NCI-H748 (cell line): ENCODE measurements around the gene TBC1D5.

Experiments used
- DNase-seq: peaks from one replicate; lab custom pipeline; 2025; ENCODE audit not compliant: unreplicated experiment; lab: John Stamatoyannopoulos, UW

TBC1D5 gene

GRCh38 chr3:17602126-17602525 is 140.3 kb downstream of the TBC1D5 start:
- no peak for DNase-seq

- DNase-seq = no peak
Measured at GRCh38 chr3:17592956-17593355, 149.5 kb downstream of the TBC1D5 start.

- no peak for DNase-seq
Measured at GRCh38 chr3:17590465-17590864, 152.0 kb downstream of the TBC1D5 start.

- no peak for DNase-seq
Measured at GRCh38 chr3:17589888-17590287, 152.5 kb downstream of the TBC1D5 start.

GRCh38 chr3:17588422-17588821 is 154.0 kb downstream of the TBC1D5 start:
- DNase-seq = no peak

- no peak for DNase-seq
Measured at GRCh38 chr3:17585394-17586325, 156.8 kb downstream of the TBC1D5 start.

GRCh38 chr3:17584066-17584465 is 158.4 kb downstream of the TBC1D5 start:
- DNase-seq = no peak

GRCh38 chr3:17583530-17583929 is 158.9 kb downstream of the TBC1D5 start:
- no peak for DNase-seq

- DNase-seq = no peak
Measured at GRCh38 chr3:17581421-17582080, 160.9 kb downstream of the TBC1D5 start.

GRCh38 chr3:17580901-17581300 is 161.5 kb downstream of the TBC1D5 start:
- DNase-seq = no peak

GRCh38 chr3:17579289-17580031 is 163.0 kb downstream of the TBC1D5 start:
- DNase-seq = no peak

- DNase-seq = peak; percentile 34
Measured at GRCh38 chr3:17577796-17578520, 164.5 kb downstream of the TBC1D5 start.

GRCh38 chr3:17573396-17573795 is 169.0 kb downstream of the TBC1D5 start:
- no peak for DNase-seq

GRCh38 chr3:17571686-17572085 is 170.7 kb downstream of the TBC1D5 start:
- DNase-seq = no peak

GRCh38 chr3:17562845-17563244 is 179.6 kb downstream of the TBC1D5 start:
- no peak for DNase-seq

- no peak for DNase-seq
Measured at GRCh38 chr3:17558565-17558964, 183.9 kb downstream of the TBC1D5 start.

- DNase-seq = no peak
Measured at GRCh38 chr3:17557749-17558463, 184.5 kb downstream of the TBC1D5 start.

GRCh38 chr3:17555525-17555924 is 186.9 kb downstream of the TBC1D5 start:
- DNase-seq = no peak

GRCh38 chr3:17554078-17554477 is 188.4 kb downstream of the TBC1D5 start:
- peak; percentile 29 for DNase-seq

- no peak for DNase-seq
Measured at GRCh38 chr3:17553080-17553479, 189.4 kb downstream of the TBC1D5 start.
